K562 (cell line): Measurements from ENCODE around the gene KRTAP2-4. TPM values are rescaled to one million over a fixed set of nuclear protein-coding genes. Genes with fewer than 3 reads are reported as not detected.

Experiments used
- ATAC-seq: fragments of 200-7000 bp; cut with Tn5 transposase; 3 replicates; pipeline ENCODE4 v1.9.1; 2020; ENCODE audit warnings: moderate library complexity
- BruUV-seq: library from RNA; stranded (reverse); fragments of 400-500 nt; replicated peaks from 2 replicates; lab custom pipeline; 2021; lab: Mats Ljungman, UMichigan
- CTCF ChIA-PET: fragments of 300-600 bp; formaldehyde crosslinking; extraction: SDS; loops from one replicate; lab custom pipeline; 2021; ENCODE audit warnings: low intra/inter-chr PET ratio; lab: Yijun Ruan, JAX
- POLR2A ChIA-PET: fragments of 300-600, 350-650 bp; sonication (Branson Sonifier 250); formaldehyde crosslinking; extraction: SDS; loops from one replicate; lab custom pipeline; 2021; ENCODE audit warnings: antibody characterized with exemption, inconsistent platforms; lab: Yijun Ruan, JAX
- DNase-seq, 4 experiments: peaks; one replicate each; pipeline versions ENCODE4 v3.0.0 to v3.0.0-alpha.2; 2011 to 2018; ENCODE audit warnings: low spot score in 3 of 4, mixed read lengths in 3 of 4; ENCODE audit errors: extremely low read depth in 1 of 4
- FAIRE-seq: peaks from 2 replicates; lab custom pipeline; 2011; peaks lifted over from hg19 to GRCh38; lab: Jason Lieb, UNC
- H2AFZ ChIP-seq: 2 replicates; pipeline ENCODE4 v1.6.0; 2011; ENCODE audit warnings: low read depth, low read length, control low read depth, inconsistent platforms
- H3K27ac ChIP-seq: fragments of 200-600 bp; 3 replicates; pipeline ENCODE4 v1.8.0; 2011; ENCODE audit warnings: low read depth, mild to moderate bottlenecking, control low read depth, inconsistent platforms, low read length, moderate library complexity, mixed read lengths; ENCODE audit errors: extremely low read depth
- H3K27me3 ChIP-seq, 2 experiments: fragments of 300-600 bp in 1 of 2; 2 replicates in 1 of 2; 3 replicates in 1 of 2; pipeline versions ENCODE4 v1.6.0 to v1.8.0; 2011; ENCODE audit warnings: inconsistent platforms in 2 of 2, low read length in 2 of 2, mild to moderate bottlenecking in 1 of 2, mixed read lengths in 1 of 2, moderate library complexity in 1 of 2; ENCODE audit not compliant: control insufficient read depth in 2 of 2, insufficient read depth in 2 of 2
- H3K36me3 ChIP-seq: fragments of 300-600 bp; 3 replicates; pipeline ENCODE4 v1.8.0; 2011; ENCODE audit warnings: mild to moderate bottlenecking, low read length, inconsistent platforms; ENCODE audit not compliant: control insufficient read depth, insufficient read depth
- H3K4me1 ChIP-seq, 2 experiments: fragments of 200-600 bp in 1 of 2; replicated peaks in 1 of 2; 2 replicates in 1 of 2; 3 replicates in 1 of 2; pipeline versions ENCODE4 v1.5.1 to v1.8.0; 2011; ENCODE audit warnings: inconsistent platforms in 2 of 2, low read length in 2 of 2, mild to moderate bottlenecking in 1 of 2, mixed read lengths in 1 of 2, moderate library complexity in 1 of 2; ENCODE audit not compliant: control insufficient read depth in 2 of 2, insufficient read depth in 2 of 2
- H3K4me2 ChIP-seq: 2 replicates; pipeline ENCODE4 v1.6.1; 2011; ENCODE audit warnings: low read length, control low read depth, inconsistent platforms, mixed read lengths; ENCODE audit not compliant: insufficient read depth
- H3K4me3 ChIP-seq: fragments of 200-600 bp; sonication (generic), shearing (Covaris generic); 2 replicates; pipeline ENCODE4 v1.5.1; 2016; ENCODE audit warnings: control low read depth, inconsistent platforms
- H3K79me2 ChIP-seq: fragments of 200-600 bp; 3 replicates; pipeline ENCODE4 v1.8.0; 2011; ENCODE audit warnings: low read length, inconsistent platforms; ENCODE audit not compliant: control insufficient read depth, insufficient read depth
- H3K9ac ChIP-seq, 2 experiments: 2 replicates each; pipeline versions ENCODE4 v1.6.0 to v1.6.1; 2011; ENCODE audit warnings: low read depth in 2 of 2, low read length in 2 of 2, control low read depth in 1 of 2, inconsistent platforms in 1 of 2, mild to moderate bottlenecking in 1 of 2, mixed read lengths in 1 of 2; ENCODE audit not compliant: insufficient read depth in 1 of 2
- H3K9me1 ChIP-seq: one replicate; pipeline ENCODE4 v1.6.0; 2011; ENCODE audit warnings: inconsistent platforms, mild to moderate bottlenecking, low read length, moderate library complexity; ENCODE audit not compliant: control insufficient read depth, insufficient read depth
- H3K9me3 ChIP-seq: replicated peaks from 2 replicates; pipeline ENCODE4 v1.5.1; 2011; ENCODE audit warnings: low read depth, low read length, inconsistent platforms; ENCODE audit not compliant: control insufficient read depth, insufficient read depth
- H4K20me1 ChIP-seq: replicated peaks from 2 replicates; pipeline ENCODE4 v1.6.1; 2011; ENCODE audit warnings: low read length, inconsistent platforms, mixed read lengths; ENCODE audit not compliant: control insufficient read depth, insufficient read depth
- ATF3 ChIP-seq, 2 experiments: fragments of 450-650 bp in 1 of 2; sonication (generic) in 1 of 2; formaldehyde crosslinking in 1 of 2; IDR thresholded peaks in 1 of 2; conservative IDR thresholded peaks in 1 of 2; 2 replicates each; pipeline versions ENCODE4 v1.6.1 to v1.8.1; 2016 to 2023; ENCODE audit warnings: mild to moderate bottlenecking in 2 of 2, moderate library complexity in 2 of 2, inconsistent platforms in 1 of 2, missing genetic modification reagents in 1 of 2
- BCL6 ChIP-seq: fragments of 250-450 bp; sonication (Bioruptor Pico); IDR thresholded peaks from 2 replicates; pipeline ENCODE4 v1.4.0; 2020
- CBFB ChIP-seq: sonication (generic); formaldehyde crosslinking; IDR thresholded peaks from 2 replicates; pipeline ENCODE4 v1.4.0; 2020; ENCODE audit warnings: mild to moderate bottlenecking, missing genetic modification reagents
- CBX1 ChIP-seq: sonication (generic); IDR thresholded peaks from 2 replicates; pipeline ENCODE4 v1.6.1; 2016; ENCODE audit warnings: antibody characterized with exemption, low read depth, mild to moderate bottlenecking
- ETS2 ChIP-seq: IDR thresholded peaks from 2 replicates; pipeline ENCODE4 v1.6.1; 2016; ENCODE audit warnings: borderline replicate concordance, missing genetic modification characterization, mild to moderate bottlenecking, moderate library complexity, missing compliant biosample characterization; ENCODE audit not compliant: poor library complexity, severe bottlenecking
- FOSL1 ChIP-seq: fragments of 200-800 bp; sonication (Bioruptor generic); conservative IDR thresholded peaks from 2 replicates; pipeline ENCODE4 v1.6.1; 2016; ENCODE audit warnings: missing genetic modification characterization, missing compliant biosample characterization
- FOXJ3 ChIP-seq: sonication (generic); formaldehyde crosslinking; IDR thresholded peaks from 2 replicates; pipeline ENCODE4 v1.4.0; 2020; ENCODE audit warnings: mild to moderate bottlenecking, missing genetic modification reagents
- FOXO4 ChIP-seq: fragments of 450-650 bp; formaldehyde crosslinking; IDR thresholded peaks from 2 replicates; pipeline ENCODE4 v1.4.0; 2020; ENCODE audit warnings: mild to moderate bottlenecking, moderate library complexity
- KHSRP ChIP-seq: fragments of 450-650 bp; IDR thresholded peaks from 2 replicates; pipeline ENCODE4 v1.6.1; 2017
- KLF1 ChIP-seq: fragments of 450-650 bp; IDR thresholded peaks from 2 replicates; pipeline ENCODE4 v1.6.1; 2016; ENCODE audit warnings: missing genetic modification characterization, missing compliant biosample characterization
- MTA3 ChIP-seq: fragments of 450-650 bp; formaldehyde crosslinking; IDR thresholded peaks from 2 replicates; pipeline ENCODE4 v1.6.1; 2017; ENCODE audit warnings: mild to moderate bottlenecking, borderline replicate concordance
- SETDB1 ChIP-seq: IDR thresholded peaks from one replicate; pipeline ENCODE4 v1.6.1; 2012; ENCODE audit warnings: low read length, control low read depth, inconsistent platforms
- SRSF3 ChIP-seq: fragments of 200-400 bp; formaldehyde crosslinking; IDR thresholded peaks from 2 replicates; pipeline ENCODE4 v1.6.1; 2016; ENCODE audit warnings: mild to moderate bottlenecking, low read length, moderate library complexity; ENCODE audit not compliant: insufficient read depth
- ZNF253 ChIP-seq: fragments of 250-450 bp; sonication (Bioruptor Pico); conservative IDR thresholded peaks from 2 replicates; pipeline ENCODE4 v1.6.1; 2021; ENCODE audit warnings: mild to moderate bottlenecking
- in situ Hi-C: fragments of 300-500 bp; cut with MboI; formaldehyde crosslinking; loops from 4 replicates; pipeline ENCODE4 v1.15.0; 2018; ENCODE audit warnings: inconsistent platforms, mixed read lengths
- intact Hi-C: fragments of 100-400 bp; cut with micrococcal nuclease; formaldehyde crosslinking; loops from 2 replicates; pipeline ENCODE4 v1.14.2; 2022
- polyA plus RNA-seq, 8 experiments: library from polyadenylated mRNA; depleted of rRNA in 4 of 8; stranded (reverse) in 5 of 8; unstranded in 3 of 8; fragments of >200 nt; fragmentation: Nextera tagmentation in 2 of 8; fragmentation: Illumina TruSeq in 1 of 8; extraction: Ambion mirVana in 2 of 8; extraction: Trizol in 1 of 8; gene quantifications; 2 replicates each; pipeline versions ENCODE4 v1.2.1 to v1.2.3, GENCODE V29; 2011 to 2014; ENCODE audit warnings: inconsistent platforms in 1 of 8, missing spikeins in 1 of 8
- total RNA-seq, 7 experiments: library from RNA; depleted of rRNA in 6 of 7; stranded (reverse); fragments of >200 nt in 6 of 7; fragmentation: Illumina TruSeq in 2 of 7; extraction: Trizol in 2 of 7; gene quantifications; 2 replicates each; pipeline versions ENCODE4 v1.2.1 to v1.2.3, GENCODE V29; 2011 to 2021; ENCODE audit warnings: low replicate concordance in 1 of 7
- TF ChIP-seq, protein P1 (sequence below): fragments of 250-450 bp; sonication (Bioruptor Pico); IDR thresholded peaks from 2 replicates; pipeline ENCODE4 v1.8.0; 2022; ENCODE audit warnings: inconsistent platforms, mild to moderate bottlenecking, moderate library complexity, borderline replicate concordance
- TF ChIP-seq, protein P2 (sequence below), 2 experiments: IDR thresholded peaks; 2 replicates each; pipeline ENCODE4 v1.6.1; 2011; ENCODE audit warnings: borderline replicate concordance in 1 of 2, control low read depth in 1 of 2, low read depth in 1 of 2, low read length in 1 of 2, mild to moderate bottlenecking in 1 of 2, mixed read lengths in 1 of 2, moderate library complexity in 1 of 2; ENCODE audit not compliant: insufficient read depth in 1 of 2, insufficient read length in 1 of 2, poor library complexity in 1 of 2, severe bottlenecking in 1 of 2; ENCODE audit errors: extremely low read depth in 1 of 2

The KRTAP2-4 gene
- total and polyA plus RNA-seq, 9 of the 15 experiments (the other 6 are each of a cell fraction or from before 2014, with no cell fraction given) = not detected

GRCh38 chr17:41067281-41067680 lies 1.6 kb upstream of the KRTAP2-4 start:
- CTCF ChIA-PET = no interaction called here
- intact Hi-C loops (no loop called here), in situ Hi-C loops (no loop called here)
- Histone ChIP-seq H3K36me3 (no peaks in the 10 kb centered on the region), H3K9me1 (no peaks in the 10 kb centered on the region), H3K4me3 (no peak overlapping the region), H2AFZ (no peak overlapping the region), H3K79me2 (no peaks in the 10 kb centered on the region), H3K4me2 (no peak overlapping the region), H3K9ac (no peak overlapping the region), H3K4me1 (peaks cover 0 to 5% of the 10 kb centered on the region in 2 experiments; a peak in 2 of 5 replicates), H4K20me1 (no peaks in the 10 kb centered on the region), H3K27ac (no peak overlapping the region), H3K27me3 (no peaks in the 10 kb centered on the region; a peak in 1 of 5 replicates), H3K9me3 (no peaks in the 10 kb centered on the region)
- ATAC-seq = no peak
- POLR2A ChIA-PET = interaction anchor here (0.6 kb wide), 1 partner anchor 38 kb away, joined by 3 read pairs; the partner anchor contains the start of gene KRTAP4-9
- no peak for DNase-seq
- no TSS peak for BruUV-seq
- FAIRE-seq = no peak
- no peak for TF ChIP-seq SRSF3
- no peak for TF ChIP-seq SETDB1
- TF ChIP-seq ETS2 (tag) = no peak
- no peak for TF ChIP-seq ATF3 (IDR thresholded peaks at IDR 0.05)
- TF ChIP-seq ATF3 (CRISPR knock-in tag; conservative IDR thresholded peaks at IDR 0.05) = no peak
- TF ChIP-seq, protein P1, sequence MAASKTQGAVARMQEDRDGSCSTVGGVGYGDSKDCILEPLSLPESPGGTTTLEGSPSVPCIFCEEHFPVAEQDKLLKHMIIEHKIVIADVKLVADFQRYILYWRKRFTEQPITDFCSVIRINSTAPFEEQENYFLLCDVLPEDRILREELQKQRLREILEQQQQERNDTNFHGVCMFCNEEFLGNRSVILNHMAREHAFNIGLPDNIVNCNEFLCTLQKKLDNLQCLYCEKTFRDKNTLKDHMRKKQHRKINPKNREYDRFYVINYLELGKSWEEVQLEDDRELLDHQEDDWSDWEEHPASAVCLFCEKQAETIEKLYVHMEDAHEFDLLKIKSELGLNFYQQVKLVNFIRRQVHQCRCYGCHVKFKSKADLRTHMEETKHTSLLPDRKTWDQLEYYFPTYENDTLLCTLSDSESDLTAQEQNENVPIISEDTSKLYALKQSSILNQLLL (CRISPR knock-in tag) = no peak
- TF ChIP-seq BCL6 (CRISPR knock-in tag) = no peak
- no peak for TF ChIP-seq CBFB (CRISPR knock-in tag)
- no peak for TF ChIP-seq MTA3
- TF ChIP-seq KLF1 (tag) = no peak
- TF ChIP-seq FOXO4 (CRISPR knock-in tag) = no peak
- TF ChIP-seq KHSRP = no peak
- TF ChIP-seq FOXJ3 (CRISPR knock-in tag) = no peak
- TF ChIP-seq, protein P2, sequence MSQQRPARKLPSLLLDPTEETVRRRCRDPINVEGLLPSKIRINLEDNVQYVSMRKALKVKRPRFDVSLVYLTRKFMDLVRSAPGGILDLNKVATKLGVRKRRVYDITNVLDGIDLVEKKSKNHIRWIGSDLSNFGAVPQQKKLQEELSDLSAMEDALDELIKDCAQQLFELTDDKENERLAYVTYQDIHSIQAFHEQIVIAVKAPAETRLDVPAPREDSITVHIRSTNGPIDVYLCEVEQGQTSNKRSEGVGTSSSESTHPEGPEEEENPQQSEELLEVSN (IDR thresholded peaks at IDR 0.05; ENCODE audit: borderline replicate concordance in 1 of 2, extremely low read depth in 1 of 2, insufficient read depth in 1 of 2, insufficient read length in 1 of 2, low read depth in 1 of 2, low read length in 1 of 2, poor library complexity in 1 of 2, severe bottlenecking in 1 of 2) = no peak
- no peak for TF ChIP-seq FOSL1 (tag)
- TF ChIP-seq ZNF253 (CRISPR knock-in tag) = no peak
- no peak for TF ChIP-seq CBX1
